ENCODE data around the gene GFPT1.

- TF ChIP-seq EZH2 (IDR thresholded peaks at IDR 0.05) = no peak
- no peak for TF ChIP-seq POLR2AphosphoS5 (IDR thresholded peaks at IDR 0.05; ENCODE audit: borderline replicate concordance, low read depth, low read length)
- no peak for TF ChIP-seq FOXP2 (optimal IDR thresholded peaks at IDR 0.05; ENCODE audit: control extremely low read depth, extremely low read length, insufficient read depth)
Observed at GRCh38 chr2:69422198-69422597, 35.2 kb upstream of the GFPT1 start.
